ENCODE results near the gene CTSC. TPM values are rescaled to one million over a fixed set of nuclear protein-coding genes. Genes with fewer than 3 reads are reported as not detected.

Gene CTSC
- total and polyA plus RNA-seq, 9 of the 15 experiments (the other 6 are each of a cell fraction or from before 2014, with no cell fraction given): 113 to 403 (median 187) TPM

DNA sequence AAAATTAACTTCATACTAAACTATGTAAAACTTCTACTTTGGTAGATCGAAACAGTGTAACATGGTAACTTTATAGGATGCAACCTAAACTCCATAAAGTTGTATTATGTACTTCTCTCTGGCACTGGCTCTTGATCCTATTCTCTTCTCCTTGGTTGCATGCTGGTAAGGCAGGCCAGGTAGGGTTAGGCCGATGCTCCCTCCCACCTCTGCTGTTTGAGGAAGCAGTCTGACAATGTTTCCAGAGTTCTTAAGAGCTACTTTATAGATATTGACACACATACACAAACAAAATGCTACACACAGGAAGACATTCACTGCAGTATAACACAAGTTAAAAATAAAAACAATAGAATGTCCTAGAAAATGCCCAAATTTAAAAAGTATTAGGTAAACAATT is 22.5 kb downstream of the CTSC start:
- no peak for DNase-seq (ENCODE audit: extremely low read depth in 1 of 4, low spot score in 3 of 4)
- Histone ChIP-seq H3K4me2 (ENCODE audit: insufficient read depth, low read length) (no peak overlapping the region), H3K79me2 (ENCODE audit: control insufficient read depth, insufficient read depth, low read length) (peaks cover 76% of the 10 kb centered on the region), H3K27me3 (ENCODE audit: control insufficient read depth in 2 of 2, insufficient read depth in 2 of 2, low read length in 2 of 2) (no peaks in the 10 kb centered on the region), H3K9ac (ENCODE audit: insufficient read depth in 1 of 2, low read depth in 2 of 2, low read length in 2 of 2) (no peak overlapping the region), H3K9me3 (replicated peaks; ENCODE audit: control insufficient read depth, insufficient read depth, low read depth, low read length) (no peaks in the 10 kb centered on the region), H3K4me1 (replicated peaks in 1 of 2; ENCODE audit: control insufficient read depth in 2 of 2, insufficient read depth in 2 of 2, low read length in 2 of 2) (no peaks in the 10 kb centered on the region; a peak in 1 of 5 replicates), H3K4me3 (no peak overlapping the region), H3K9me1 (ENCODE audit: control insufficient read depth, insufficient read depth, low read length) (no peaks in the 10 kb centered on the region), H2AFZ (ENCODE audit: low read depth, low read length) (no peak overlapping the region), H3K27ac (ENCODE audit: extremely low read depth, low read depth, low read length) (no peak overlapping the region), H3K36me3 (ENCODE audit: control insufficient read depth, insufficient read depth, low read length) (peaks cover 82% of the 10 kb centered on the region), H4K20me1 (replicated peaks; ENCODE audit: control insufficient read depth, insufficient read depth, low read length) (no peaks in the 10 kb centered on the region)
- TF ChIP-seq CCNT2 (IDR thresholded peaks at IDR 0.05; ENCODE audit: borderline replicate concordance, extremely low read depth, insufficient read length, low read depth, low read length): no peak
- TF ChIP-seq ETS2 (tag; IDR thresholded peaks at IDR 0.05; ENCODE audit: borderline replicate concordance, poor library complexity, severe bottlenecking): no peak
- TF ChIP-seq MCM5 (IDR thresholded peaks at IDR 0.05; ENCODE audit: low read depth): no peak
- no peak for TF ChIP-seq TEAD4 (IDR thresholded peaks at IDR 0.05; ENCODE audit: low read length)
- no peak for TF ChIP-seq TEAD4 (CRISPR knock-in tag; IDR thresholded peaks at IDR 0.05; ENCODE audit: borderline replicate concordance)
- POLR2A ChIA-PET: interaction anchor here (0.6 kb wide), 1 partner anchor 946 kb away, joined by 3 read pairs; no protein-coding TSS in a partner anchor
- no peak for FAIRE-seq
- ATAC-seq: no peak
- 94% methylated on average over 2 of the region's 2 CpGs for WGBS (ENCODE audit: insufficient coverage, low coverage, missing lambda C conversion rate)
- intact Hi-C loops (cut with micrococcal nuclease) (no loop called here), in situ Hi-C loops (cut with MboI) (no loop called here)
- CTCF ChIA-PET (ENCODE audit: low intra/inter-chr PET ratio): no interaction called here
- no TSS peak for BruUV-seq (replicated peaks)

GRCh38 chr11:88313441-88313840 is 24.1 kb downstream of the CTSC start:
- no peaks in the 10 kb centered on the region for H3K9me1 ChIP-seq (ENCODE audit: control insufficient read depth, insufficient read depth, low read length)
- H3K4me1 ChIP-seq (replicated peaks in 1 of 2; ENCODE audit: control insufficient read depth in 2 of 2, insufficient read depth in 2 of 2, low read length in 2 of 2): no peaks in the 10 kb centered on the region
- in situ Hi-C loops (cut with MboI) (no loop called here), intact Hi-C loops (cut with micrococcal nuclease) (no loop called here)
- no TSS peak for BruUV-seq (replicated peaks)
- no peak overlapping the region for H2AFZ ChIP-seq (ENCODE audit: low read depth, low read length)
- H3K36me3 ChIP-seq (ENCODE audit: control insufficient read depth, insufficient read depth, low read length): peaks cover 91% of the 10 kb centered on the region
- no peak overlapping the region for H3K4me3 ChIP-seq
- no peak for ATAC-seq
- H3K27ac ChIP-seq (ENCODE audit: extremely low read depth, low read depth, low read length): no peak overlapping the region
- 100% methylated on average over 2 of the region's 2 CpGs for WGBS (ENCODE audit: insufficient coverage, low coverage, missing lambda C conversion rate)
- TF ChIP-seq ARID1B (IDR thresholded peaks at IDR 0.05) (no peak), GATA2 (CRISPR knock-in tag; IDR thresholded peaks at IDR 0.05) (no peak), E2F5 (CRISPR knock-in tag; IDR thresholded peaks at IDR 0.05) (no peak)
- TF ChIP-seq, protein P1, sequence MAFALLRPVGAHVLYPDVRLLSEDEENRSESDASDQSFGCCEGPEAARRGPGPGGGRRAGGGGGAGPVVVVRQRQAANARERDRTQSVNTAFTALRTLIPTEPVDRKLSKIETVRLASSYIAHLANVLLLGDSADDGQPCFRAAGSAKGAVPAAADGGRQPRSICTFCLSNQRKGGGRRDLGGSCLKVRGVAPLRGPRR (CRISPR knock-in tag; IDR thresholded peaks at IDR 0.05): no peak
- no peaks in the 10 kb centered on the region for H4K20me1 ChIP-seq (replicated peaks; ENCODE audit: control insufficient read depth, insufficient read depth, low read length)
- no peaks in the 10 kb centered on the region for H3K9me3 ChIP-seq (replicated peaks; ENCODE audit: control insufficient read depth, insufficient read depth, low read depth, low read length)
- no peak for DNase-seq (ENCODE audit: extremely low read depth in 1 of 4, low spot score in 3 of 4)
- POLR2A ChIA-PET: no interaction called here
- peaks cover 72% of the 10 kb centered on the region for H3K79me2 ChIP-seq (ENCODE audit: control insufficient read depth, insufficient read depth, low read length)
- H3K9ac ChIP-seq (ENCODE audit: insufficient read depth in 1 of 2, low read depth in 2 of 2, low read length in 2 of 2): no peak overlapping the region
- FAIRE-seq: no peak
- CTCF ChIA-PET (ENCODE audit: low intra/inter-chr PET ratio): no interaction called here
- H3K4me2 ChIP-seq (ENCODE audit: insufficient read depth, low read length): no peak overlapping the region
- no peaks in the 10 kb centered on the region for H3K27me3 ChIP-seq (ENCODE audit: control insufficient read depth in 2 of 2, insufficient read depth in 2 of 2, low read length in 2 of 2)

Data from K562 (cell line).